Left renal pelvis (tissue), 4 donors: ENCODE measurements around the gene C12orf76. TPM values are rescaled to one million over a fixed set of nuclear protein-coding genes. Genes with fewer than 3 reads are reported as not detected.
"Not testable (repeated sequence)": the region's sequence is repeated elsewhere in the genome, so short reads cannot be mapped to it uniquely, and the experiment has no call there.

Source experiments
- DNase-seq, 4 donors: peaks; one replicate each; pipeline ENCODE4 v3.0.0-alpha.2; 2013; ENCODE audit warnings: low read depth in 4 of 4, low spot score in 3 of 4
- polyA plus RNA-seq, 4 donors: library from polyadenylated mRNA; unstranded; fragments of 120-200 nt; gene quantifications; one replicate each; pipeline ENCODE4 v1.2.1, GENCODE V29; 2013; ENCODE audit not compliant: insufficient read length in 4 of 4

C12orf76 gene
- 10 to 100 TPM; 23.7 to 39.9 (median 31.3) TPM for polyA plus RNA-seq

DNA sequence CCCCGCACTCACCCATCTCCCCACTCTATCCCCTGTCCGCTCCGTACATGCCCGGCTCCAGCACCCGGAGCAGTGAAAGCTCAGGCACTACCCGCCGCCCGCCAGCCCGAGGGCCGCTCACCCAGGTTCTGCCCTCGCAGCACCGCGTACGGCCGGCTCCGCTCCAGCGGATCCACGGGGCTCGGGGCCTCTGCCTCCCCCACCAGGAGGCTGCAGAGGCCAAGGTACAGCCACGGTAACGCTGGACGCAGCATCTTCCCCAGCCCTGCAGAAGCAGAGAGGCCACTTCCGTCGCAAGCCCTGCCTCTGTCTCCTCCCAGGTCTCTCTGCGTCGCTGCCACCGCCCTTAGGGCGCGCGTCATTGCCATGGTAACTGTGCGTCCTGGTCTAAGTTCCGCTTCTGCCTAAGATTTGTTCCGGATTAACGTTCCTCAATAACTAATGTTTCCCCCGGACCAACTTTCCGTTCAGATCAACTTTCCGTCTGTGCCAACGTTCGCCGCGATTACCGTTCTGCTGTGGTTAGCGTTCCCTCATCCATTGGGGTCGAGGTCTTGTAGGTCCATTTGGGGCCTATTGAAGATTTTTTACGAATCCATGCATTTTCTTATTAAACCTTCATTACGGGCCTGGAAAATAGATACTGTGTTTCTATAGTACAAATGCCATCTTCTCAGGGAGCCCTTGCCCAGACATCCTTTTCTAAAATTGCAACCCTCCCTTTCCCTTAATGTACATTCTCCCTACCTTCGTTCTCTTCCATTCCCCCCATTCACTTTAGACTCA is at the start of gene C12orf76:
C12orf76 (minus strand) TSS at position 281 of the 786 bp plus-strand sequence; CDS start at position 254, 27 bp downstream.
- peak; percentile 86 to 93 (median 90) for DNase-seq

DNA sequence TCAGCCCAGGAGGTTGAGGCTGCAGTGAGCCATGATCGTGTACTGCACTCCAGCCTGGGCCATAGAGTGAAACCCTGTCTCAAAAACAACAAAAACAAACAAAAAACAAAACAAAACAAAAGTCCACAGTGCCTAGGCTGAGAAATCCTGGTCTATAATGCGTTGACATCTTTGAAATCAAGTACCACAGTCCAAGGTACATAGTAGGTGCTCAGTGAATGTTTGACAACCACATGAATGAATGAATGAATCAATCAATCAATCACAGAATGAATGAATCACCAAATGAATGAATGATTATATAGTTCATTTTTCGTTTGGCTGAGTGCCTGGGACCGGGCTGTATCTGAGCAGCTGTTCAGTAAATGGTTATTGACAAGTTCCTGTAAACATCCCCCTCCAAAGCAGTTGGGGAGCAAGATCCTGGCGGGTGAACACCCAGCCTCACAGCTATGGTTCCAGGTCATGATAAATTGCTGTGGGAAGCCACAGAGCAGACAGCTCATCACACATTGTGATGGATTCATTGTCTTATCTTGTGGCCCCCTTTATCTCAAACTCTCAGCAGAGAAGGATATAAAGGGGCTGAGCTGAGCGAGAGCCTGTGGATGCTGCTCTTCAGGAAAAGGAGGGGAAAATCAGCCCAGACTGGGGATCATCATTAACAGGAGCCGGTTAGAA is 45.4 kb upstream of the C12orf76 start:
- DNase-seq: no peak

- DNase-seq: no peak
Observed at GRCh38 chr12:110091136-110091711, 42.9 kb upstream of the C12orf76 start.

GRCh38 chr12:110090266-110091135 is 42.2 kb upstream of the C12orf76 start:
- DNase-seq: no peak

GRCh38 chr12:110088936-110089335 is 40.6 kb upstream of the C12orf76 start:
- DNase-seq: no peak

GRCh38 chr12:110088216-110088615 is 39.9 kb upstream of the C12orf76 start:
- DNase-seq: not testable (repeated sequence)

DNA sequence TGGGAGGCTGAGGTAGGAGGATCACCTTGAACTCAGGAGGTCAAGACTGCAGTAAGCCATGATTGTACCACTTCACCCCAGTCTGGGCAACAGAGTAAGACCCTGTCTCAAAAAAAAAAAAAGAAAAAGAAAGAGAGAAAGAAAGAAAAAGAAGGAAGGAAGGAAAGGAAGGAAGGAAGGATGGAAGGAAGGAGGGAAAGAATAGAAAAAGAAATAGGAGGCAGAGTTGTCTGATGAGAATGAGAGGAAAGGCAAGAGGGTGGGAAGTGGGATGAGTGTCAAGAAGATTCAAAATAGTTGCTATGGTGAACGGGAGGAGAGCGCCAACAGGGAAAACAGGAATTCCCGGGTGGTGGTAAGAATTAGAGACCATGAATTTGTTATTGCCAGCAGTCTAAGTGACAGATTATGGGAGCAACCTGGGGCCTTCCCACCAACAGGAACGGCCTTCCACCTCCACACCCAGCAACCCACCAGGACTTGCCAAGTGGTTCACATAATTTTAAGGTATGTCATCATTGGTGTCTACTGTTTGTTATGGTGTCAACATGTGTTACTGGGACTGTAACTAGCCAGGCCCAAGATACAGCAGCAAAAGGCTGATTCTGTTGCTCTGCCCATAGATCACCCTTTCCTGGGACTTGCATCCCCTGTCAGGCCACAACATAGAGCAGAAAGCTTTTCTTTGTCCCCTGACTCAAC is 36.1 kb upstream of the C12orf76 start:
- DNase-seq: no peak

- DNase-seq: no peak
Observed at GRCh38 chr12:110080410-110080809, 32.1 kb upstream of the C12orf76 start.

DNA sequence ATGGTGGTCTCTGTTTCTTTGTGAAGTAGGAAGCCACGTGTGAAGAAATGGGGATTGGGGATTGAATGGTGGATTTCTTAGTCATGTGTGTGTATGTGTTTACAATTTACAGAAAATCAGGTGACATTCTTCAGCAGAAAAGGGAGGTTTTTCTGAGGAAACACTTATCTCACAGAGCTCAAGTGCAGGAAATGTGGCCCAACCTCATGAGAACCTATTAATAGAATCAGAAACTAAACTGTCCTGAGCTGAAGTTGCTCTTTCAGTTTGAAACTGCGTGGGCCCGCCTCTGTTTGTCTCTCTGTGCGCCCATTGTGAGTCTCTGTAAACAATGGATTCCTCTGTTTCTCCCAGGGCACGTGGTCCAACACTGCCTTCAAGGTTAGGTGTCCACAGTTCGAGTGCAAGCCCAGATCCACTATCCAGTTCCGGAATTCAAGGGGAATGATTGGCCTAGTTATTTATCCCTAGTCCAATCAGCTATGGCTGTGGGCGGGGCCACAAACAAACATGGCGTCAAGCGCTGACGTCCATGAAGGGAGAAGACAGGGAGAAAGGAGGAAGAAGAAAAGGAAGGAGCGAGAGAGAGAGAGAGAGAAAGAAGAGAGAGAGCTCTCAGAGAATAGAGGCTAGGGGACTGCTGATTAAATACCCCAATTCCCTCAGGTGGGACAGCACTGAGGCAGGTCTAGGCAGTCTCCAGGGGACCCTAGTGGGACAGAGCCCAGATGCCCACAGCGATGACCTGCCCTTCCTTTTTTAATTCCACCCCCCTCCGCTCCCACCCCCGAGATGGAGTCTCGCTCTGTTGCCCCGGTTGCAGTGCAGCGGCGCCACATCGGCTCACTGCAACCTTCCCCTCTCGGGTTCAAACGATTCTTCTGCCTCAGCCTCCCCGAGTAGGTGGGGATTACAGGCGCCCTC is 31.4 kb upstream of the C12orf76 start:
- no peak for DNase-seq

- DNase-seq: no peak
Observed at GRCh38 chr12:110077800-110078199, 29.5 kb upstream of the C12orf76 start.

- no peak for DNase-seq
Observed at GRCh38 chr12:110075880-110076279, 27.6 kb upstream of the C12orf76 start.

DNA sequence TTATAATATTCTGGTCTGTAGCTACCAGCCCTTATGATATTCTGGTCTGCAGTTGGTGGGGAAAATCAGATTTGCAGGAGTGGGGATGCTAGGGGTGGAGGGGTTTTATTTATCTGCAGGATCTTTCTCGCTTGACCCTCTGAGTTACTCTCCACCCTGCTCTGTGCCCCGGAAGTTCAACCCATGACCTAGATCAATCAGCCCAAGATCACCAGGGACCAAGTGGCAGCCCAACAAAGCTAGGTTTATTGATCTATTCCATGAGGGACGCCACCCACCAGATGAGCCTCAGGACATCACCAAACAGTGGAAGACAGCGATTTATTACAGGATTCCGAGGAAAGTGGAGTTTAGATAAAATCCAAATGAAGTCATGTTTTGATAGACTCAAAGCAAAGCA is 25.8 kb upstream of the C12orf76 start:
- DNase-seq: no peak

DNA sequence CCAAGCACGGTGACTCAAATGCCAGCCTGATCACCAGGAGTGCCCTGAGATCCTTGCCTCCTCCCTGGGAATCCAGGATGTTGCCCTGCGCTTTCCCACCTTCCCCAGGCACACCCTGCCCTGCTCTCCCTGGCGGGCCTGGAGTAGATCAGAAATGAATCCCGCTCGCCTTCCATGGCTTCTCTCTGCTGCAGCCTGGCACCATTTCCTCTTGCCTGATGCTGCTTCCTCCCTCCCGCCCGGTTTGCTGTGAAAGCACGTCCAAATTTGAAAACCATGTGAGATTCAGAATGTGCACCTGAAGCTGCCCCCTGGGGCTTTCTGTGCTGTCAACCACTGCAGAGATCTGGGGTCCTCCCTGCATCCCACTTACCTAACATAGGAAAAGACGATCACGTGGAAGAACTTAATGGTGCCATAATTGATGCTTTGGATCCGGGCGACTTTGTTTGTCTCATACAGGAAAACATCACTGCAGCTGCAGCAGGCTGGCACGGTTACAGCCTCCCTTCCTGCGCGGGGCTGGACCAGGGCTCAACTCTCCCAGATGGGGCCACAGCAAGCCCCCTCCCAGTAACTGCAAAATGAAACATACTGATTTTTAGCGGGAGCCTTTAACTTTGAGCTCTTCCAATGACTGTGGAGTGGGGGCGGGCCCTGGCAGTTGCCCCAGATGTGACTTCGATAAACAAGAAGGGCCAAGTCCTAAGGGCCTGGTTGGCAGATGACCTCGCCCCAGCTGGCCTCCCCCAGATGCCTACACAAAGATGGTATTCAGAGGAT is 24.9 kb upstream of the C12orf76 start:
- no peak for DNase-seq

GRCh38 chr12:110072636-110073035 is 24.3 kb upstream of the C12orf76 start:
- DNase-seq: not testable (repeated sequence)

DNA sequence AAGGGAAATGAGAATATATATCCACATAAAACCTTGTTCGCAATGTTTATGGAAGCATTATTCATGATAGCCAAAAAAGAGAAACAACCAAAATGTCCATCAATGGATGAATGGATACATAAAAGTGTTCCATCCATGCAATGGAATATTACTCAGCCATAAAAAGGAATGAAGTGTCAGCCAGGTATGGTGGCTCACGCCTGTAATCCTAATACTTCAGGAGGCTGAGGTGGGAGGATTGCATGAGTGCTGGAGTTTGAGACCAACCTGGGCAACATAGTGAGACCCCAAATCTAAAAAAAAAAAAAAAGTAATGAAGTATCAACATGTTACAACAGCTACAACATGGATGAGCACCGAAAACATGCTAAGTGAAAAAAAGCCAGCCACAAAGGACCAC is 23.6 kb upstream of the C12orf76 start:
- no peak for DNase-seq

DNA sequence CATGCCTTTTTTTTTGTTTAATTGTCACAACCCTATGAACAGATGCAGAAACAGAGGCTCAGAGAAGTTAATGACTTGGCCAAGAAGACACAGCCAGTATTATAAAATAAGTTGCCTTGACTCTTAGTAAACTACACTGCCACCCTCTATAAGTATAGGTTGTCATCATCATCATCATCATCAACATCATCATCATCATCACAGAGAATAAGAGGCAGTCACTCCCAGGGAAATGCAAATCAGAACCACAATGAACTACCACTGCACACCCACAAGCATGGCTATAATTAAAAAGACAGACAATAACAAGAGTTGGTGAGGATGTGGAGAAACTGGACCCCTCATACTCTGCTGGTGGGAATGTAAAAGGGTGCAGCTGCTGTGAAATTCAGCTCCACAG is 23.2 kb upstream of the C12orf76 start:
- no peak for DNase-seq

- DNase-seq: no peak
Observed at GRCh38 chr12:110068654-110069053, 20.3 kb upstream of the C12orf76 start.

DNA sequence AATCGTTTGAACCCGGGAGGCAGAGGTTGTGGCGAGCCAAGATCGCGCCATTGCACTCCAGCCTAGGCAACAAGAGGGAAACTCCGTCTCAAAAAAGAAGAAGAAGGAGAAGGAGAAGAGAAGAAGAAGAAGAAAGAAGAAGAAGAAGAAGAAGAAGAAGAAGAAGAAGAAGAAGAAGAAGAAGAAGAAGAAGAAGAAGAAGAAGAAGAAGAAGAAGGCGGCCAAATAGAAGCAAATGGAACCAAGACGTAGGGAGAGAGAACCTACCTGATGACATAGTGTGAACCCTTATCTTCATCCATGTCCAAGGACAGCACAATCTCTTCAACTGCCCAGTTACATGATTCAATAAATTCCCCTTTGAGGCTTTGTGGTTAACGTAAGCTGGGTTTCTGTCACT is 19.8 kb upstream of the C12orf76 start:
- DNase-seq: not testable (repeated sequence)
